SK-N-SH treated with all-trans-retinoic acid at 6 μM for 48 hours (cell line): ENCODE results near the gene PXDC1.
"Not testable (repeated sequence)": the region's sequence is repeated elsewhere in the genome, so short reads cannot be mapped to it uniquely, and the experiment has no call there.

Source experiments
- ATAC-seq: fragments of 200-7000 bp; cut with Tn5 transposase; 3 replicates; pipeline ENCODE4 v1.9.1; 2020; ENCODE audit warnings: mild to moderate bottlenecking, moderate library complexity
- ARNTL ChIP-seq: fragments of 450-650 bp; formaldehyde crosslinking; IDR thresholded peaks from 2 replicates; pipeline ENCODE4 v1.5.0; 2020; ENCODE audit warnings: low read depth, mild to moderate bottlenecking, moderate library complexity, borderline replicate concordance
- BACH2 ChIP-seq: fragments of 250-450 bp; sonication (Bioruptor Pico); IDR thresholded peaks from 2 replicates; pipeline ENCODE4 v1.9.0; 2021; ENCODE audit warnings: mild to moderate bottlenecking, borderline replicate concordance
- CREB5 ChIP-seq: fragments of 250-450 bp; sonication (Bioruptor Pico); IDR thresholded peaks from 2 replicates; pipeline ENCODE4 v1.5.1; 2020; ENCODE audit warnings: low read depth, mild to moderate bottlenecking, moderate library complexity
- CSDC2 ChIP-seq: fragments of 250-450 bp; sonication (Bioruptor Pico); IDR thresholded peaks from 2 replicates; pipeline ENCODE4 v1.5.0; 2020; ENCODE audit warnings: mild to moderate bottlenecking, moderate library complexity
- CSRNP3 ChIP-seq: fragments of 250-450 bp; sonication (Bioruptor Pico); IDR thresholded peaks from 2 replicates; pipeline ENCODE4 v1.5.1; 2021; ENCODE audit warnings: mild to moderate bottlenecking, moderate library complexity
- ESRRG ChIP-seq: fragments of 250-450 bp; sonication (Bioruptor Pico); IDR thresholded peaks from 2 replicates; pipeline ENCODE4 v1.6.1; 2021; ENCODE audit warnings: mild to moderate bottlenecking
- GLIS3 ChIP-seq: fragments of 250-450 bp; sonication (Bioruptor Pico); IDR thresholded peaks from 2 replicates; pipeline ENCODE4 v1.5.0; 2020; ENCODE audit warnings: mild to moderate bottlenecking, moderate library complexity
- ISL1 ChIP-seq: fragments of 250-450 bp; sonication (Bioruptor Pico); IDR thresholded peaks from 2 replicates; pipeline ENCODE4 v2.1.2; 2022; ENCODE audit warnings: mild to moderate bottlenecking, moderate library complexity
- OSR1 ChIP-seq: fragments of 250-450 bp; sonication (Bioruptor Pico); IDR thresholded peaks from 2 replicates; pipeline ENCODE4 v1.8.0; 2022; ENCODE audit warnings: moderate library complexity, mild to moderate bottlenecking, inconsistent platforms
- POU6F1 ChIP-seq: fragments of 250-450 bp; sonication (Bioruptor Pico); IDR thresholded peaks from 2 replicates; pipeline ENCODE4 v1.8.0; 2021; ENCODE audit warnings: low read depth, mild to moderate bottlenecking, moderate library complexity, borderline replicate concordance
- PPARA ChIP-seq: fragments of 250-450 bp; sonication (Bioruptor Pico); IDR thresholded peaks from 2 replicates; pipeline ENCODE4 v1.5.0; 2020; ENCODE audit warnings: mild to moderate bottlenecking, borderline replicate concordance
- RARB ChIP-seq: fragments of 250-450 bp; sonication (Bioruptor Pico); IDR thresholded peaks from 2 replicates; pipeline ENCODE4 v1.8.0; 2021; ENCODE audit warnings: mild to moderate bottlenecking, moderate library complexity
- TCF4 ChIP-seq: fragments of 250-450 bp; sonication (Bioruptor Pico); IDR thresholded peaks from 2 replicates; pipeline ENCODE4 v1.8.0; 2021; ENCODE audit warnings: mild to moderate bottlenecking, moderate library complexity, borderline replicate concordance
- ZC3H10 ChIP-seq: fragments of 250-450 bp; sonication (Bioruptor Pico); IDR thresholded peaks from 2 replicates; pipeline ENCODE4 v1.5.1; 2021; ENCODE audit warnings: mild to moderate bottlenecking, moderate library complexity
- ZFP3 ChIP-seq: fragments of 250-450 bp; sonication (Bioruptor Pico); IDR thresholded peaks from 2 replicates; pipeline ENCODE4 v1.5.0; 2020; ENCODE audit warnings: mild to moderate bottlenecking, moderate library complexity
- ZNF565 ChIP-seq: fragments of 450-650 bp; formaldehyde crosslinking; conservative IDR thresholded peaks from 2 replicates; pipeline ENCODE4 v1.5.0; 2020; ENCODE audit warnings: low read depth, mild to moderate bottlenecking, moderate library complexity
- ZNF70 ChIP-seq: fragments of 450-650 bp; formaldehyde crosslinking; IDR thresholded peaks from 2 replicates; pipeline ENCODE4 v1.5.0; 2020; ENCODE audit warnings: mild to moderate bottlenecking, moderate library complexity
- TF ChIP-seq, protein P1 (sequence below): fragments of 250-450 bp; sonication (Bioruptor Pico); IDR thresholded peaks from 2 replicates; pipeline ENCODE4 v1.5.0; 2020; ENCODE audit warnings: mild to moderate bottlenecking, moderate library complexity
- TF ChIP-seq, protein P2 (sequence below): fragments of 250-450 bp; sonication (Bioruptor Pico); IDR thresholded peaks from 2 replicates; pipeline ENCODE4 v1.8.0; 2020; ENCODE audit warnings: mild to moderate bottlenecking, moderate library complexity, borderline replicate concordance

PXDC1 gene

DNA sequence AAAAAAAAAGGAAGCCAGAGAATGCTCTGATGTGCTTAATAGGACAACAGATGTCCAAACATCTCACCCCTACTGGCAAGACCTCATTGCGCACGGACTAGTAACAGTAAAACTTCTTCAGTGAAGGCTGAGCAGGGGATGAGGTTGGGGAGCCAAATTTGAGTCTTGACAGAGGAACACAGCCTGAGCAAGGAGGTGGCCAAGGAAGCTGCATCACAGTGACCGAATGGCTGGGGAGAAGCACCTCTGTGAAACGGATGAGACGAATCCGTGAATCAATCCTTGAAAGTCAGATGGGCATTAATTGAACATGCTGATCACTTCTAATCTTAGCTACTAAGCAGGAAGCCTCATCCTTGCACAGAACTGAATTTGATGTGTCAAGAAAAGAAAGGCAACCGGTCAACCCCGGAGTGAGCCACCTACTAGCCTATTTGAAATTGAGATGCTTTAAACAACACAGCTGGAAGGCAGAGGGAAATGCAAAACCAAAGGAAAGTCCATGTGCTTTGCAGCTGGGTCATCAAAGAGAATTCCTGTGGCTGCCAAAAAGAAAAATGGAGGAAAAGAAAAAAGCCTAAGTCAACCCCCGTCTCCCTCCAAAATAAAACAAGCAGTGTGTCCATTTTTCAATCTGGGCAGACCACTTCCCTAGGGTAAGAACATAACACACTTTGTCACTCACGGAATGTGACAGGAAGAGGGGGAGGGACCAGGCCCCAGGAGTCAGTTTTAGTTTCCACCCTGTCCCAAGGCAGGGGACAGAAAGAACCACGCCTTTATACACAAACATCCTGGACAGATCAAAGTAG is 29.5 kb downstream of the PXDC1 start:
- TF ChIP-seq ZNF565 (CRISPR knock-in tag): no peak
- no peak for TF ChIP-seq ESRRG (CRISPR knock-in tag)
- no peak for TF ChIP-seq PPARA
- no peak for TF ChIP-seq CSDC2 (CRISPR knock-in tag)
- no peak for TF ChIP-seq ISL1 (CRISPR knock-in tag)
- no peak for TF ChIP-seq ARNTL (CRISPR knock-in tag)
- TF ChIP-seq ZFP3 (CRISPR knock-in tag): no peak
- TF ChIP-seq, protein P1, sequence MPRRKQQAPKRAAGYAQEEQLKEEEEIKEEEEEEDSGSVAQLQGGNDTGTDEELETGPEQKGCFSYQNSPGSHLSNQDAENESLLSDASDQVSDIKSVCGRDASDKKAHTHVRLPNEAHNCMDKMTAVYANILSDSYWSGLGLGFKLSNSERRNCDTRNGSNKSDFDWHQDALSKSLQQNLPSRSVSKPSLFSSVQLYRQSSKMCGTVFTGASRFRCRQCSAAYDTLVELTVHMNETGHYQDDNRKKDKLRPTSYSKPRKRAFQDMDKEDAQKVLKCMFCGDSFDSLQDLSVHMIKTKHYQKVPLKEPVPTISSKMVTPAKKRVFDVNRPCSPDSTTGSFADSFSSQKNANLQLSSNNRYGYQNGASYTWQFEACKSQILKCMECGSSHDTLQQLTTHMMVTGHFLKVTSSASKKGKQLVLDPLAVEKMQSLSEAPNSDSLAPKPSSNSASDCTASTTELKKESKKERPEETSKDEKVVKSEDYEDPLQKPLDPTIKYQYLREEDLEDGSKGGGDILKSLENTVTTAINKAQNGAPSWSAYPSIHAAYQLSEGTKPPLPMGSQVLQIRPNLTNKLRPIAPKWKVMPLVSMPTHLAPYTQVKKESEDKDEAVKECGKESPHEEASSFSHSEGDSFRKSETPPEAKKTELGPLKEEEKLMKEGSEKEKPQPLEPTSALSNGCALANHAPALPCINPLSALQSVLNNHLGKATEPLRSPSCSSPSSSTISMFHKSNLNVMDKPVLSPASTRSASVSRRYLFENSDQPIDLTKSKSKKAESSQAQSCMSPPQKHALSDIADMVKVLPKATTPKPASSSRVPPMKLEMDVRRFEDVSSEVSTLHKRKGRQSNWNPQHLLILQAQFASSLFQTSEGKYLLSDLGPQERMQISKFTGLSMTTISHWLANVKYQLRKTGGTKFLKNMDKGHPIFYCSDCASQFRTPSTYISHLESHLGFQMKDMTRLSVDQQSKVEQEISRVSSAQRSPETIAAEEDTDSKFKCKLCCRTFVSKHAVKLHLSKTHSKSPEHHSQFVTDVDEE (CRISPR knock-in tag): no peak
- no peak for TF ChIP-seq BACH2 (CRISPR knock-in tag)
- no peak for TF ChIP-seq POU6F1 (CRISPR knock-in tag)
- TF ChIP-seq TCF4 (CRISPR knock-in tag): no peak
- no peak for TF ChIP-seq RARB (CRISPR knock-in tag)
- TF ChIP-seq OSR1: no peak
- no peak for ATAC-seq

- not testable (repeated sequence) for ATAC-seq
These were observed 30.7 kb downstream of the PXDC1 start for GRCh38 chr6:3720770-3721169.

- TF ChIP-seq CSRNP3 (CRISPR knock-in tag) (no peak), CREB5 (CRISPR knock-in tag) (no peak), POU6F1 (CRISPR knock-in tag) (no peak), ZC3H10 (CRISPR knock-in tag) (no peak), ZNF565 (CRISPR knock-in tag) (no peak), OSR1 (no peak), GLIS3 (CRISPR knock-in tag) (no peak), ISL1 (CRISPR knock-in tag) (no peak), ESRRG (CRISPR knock-in tag) (no peak), ZNF70 (CRISPR knock-in tag) (no peak)
- TF ChIP-seq, protein P2, sequence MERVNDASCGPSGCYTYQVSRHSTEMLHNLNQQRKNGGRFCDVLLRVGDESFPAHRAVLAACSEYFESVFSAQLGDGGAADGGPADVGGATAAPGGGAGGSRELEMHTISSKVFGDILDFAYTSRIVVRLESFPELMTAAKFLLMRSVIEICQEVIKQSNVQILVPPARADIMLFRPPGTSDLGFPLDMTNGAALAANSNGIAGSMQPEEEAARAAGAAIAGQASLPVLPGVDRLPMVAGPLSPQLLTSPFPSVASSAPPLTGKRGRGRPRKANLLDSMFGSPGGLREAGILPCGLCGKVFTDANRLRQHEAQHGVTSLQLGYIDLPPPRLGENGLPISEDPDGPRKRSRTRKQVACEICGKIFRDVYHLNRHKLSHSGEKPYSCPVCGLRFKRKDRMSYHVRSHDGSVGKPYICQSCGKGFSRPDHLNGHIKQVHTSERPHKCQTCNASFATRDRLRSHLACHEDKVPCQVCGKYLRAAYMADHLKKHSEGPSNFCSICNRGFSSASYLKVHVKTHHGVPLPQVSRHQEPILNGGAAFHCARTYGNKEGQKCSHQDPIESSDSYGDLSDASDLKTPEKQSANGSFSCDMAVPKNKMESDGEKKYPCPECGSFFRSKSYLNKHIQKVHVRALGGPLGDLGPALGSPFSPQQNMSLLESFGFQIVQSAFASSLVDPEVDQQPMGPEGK (CRISPR knock-in tag): no peak
- TF ChIP-seq, protein P1 (CRISPR knock-in tag): no peak
- TF ChIP-seq, all 23 proteins: peak for 0
- peak; percentile 11; the same call in 2 of the 3 replicates for ATAC-seq
These were observed 31.8 kb downstream of the PXDC1 start for GRCh38 chr6:3719462-3720308.
